IPS-18c (cell line): ENCODE results near the gene SOX6.
"Not testable (repeated sequence)": the region's sequence is repeated elsewhere in the genome, so short reads cannot be mapped to it uniquely, and the experiment has no call there.

Experiments
- H3K4me3 ChIP-seq: 2 replicates; pipeline ENCODE4 v1.7.0; 2013; ENCODE audit warnings: low read depth, mild to moderate bottlenecking, low read length, moderate library complexity; ENCODE audit not compliant: insufficient read depth
- H3K9me3 ChIP-seq: one replicate; pipeline ENCODE4 v1.6.1; 2013; ENCODE audit warnings: mild to moderate bottlenecking, low read length, moderate library complexity; ENCODE audit not compliant: control insufficient read depth, insufficient read depth

SOX6 gene

DNA sequence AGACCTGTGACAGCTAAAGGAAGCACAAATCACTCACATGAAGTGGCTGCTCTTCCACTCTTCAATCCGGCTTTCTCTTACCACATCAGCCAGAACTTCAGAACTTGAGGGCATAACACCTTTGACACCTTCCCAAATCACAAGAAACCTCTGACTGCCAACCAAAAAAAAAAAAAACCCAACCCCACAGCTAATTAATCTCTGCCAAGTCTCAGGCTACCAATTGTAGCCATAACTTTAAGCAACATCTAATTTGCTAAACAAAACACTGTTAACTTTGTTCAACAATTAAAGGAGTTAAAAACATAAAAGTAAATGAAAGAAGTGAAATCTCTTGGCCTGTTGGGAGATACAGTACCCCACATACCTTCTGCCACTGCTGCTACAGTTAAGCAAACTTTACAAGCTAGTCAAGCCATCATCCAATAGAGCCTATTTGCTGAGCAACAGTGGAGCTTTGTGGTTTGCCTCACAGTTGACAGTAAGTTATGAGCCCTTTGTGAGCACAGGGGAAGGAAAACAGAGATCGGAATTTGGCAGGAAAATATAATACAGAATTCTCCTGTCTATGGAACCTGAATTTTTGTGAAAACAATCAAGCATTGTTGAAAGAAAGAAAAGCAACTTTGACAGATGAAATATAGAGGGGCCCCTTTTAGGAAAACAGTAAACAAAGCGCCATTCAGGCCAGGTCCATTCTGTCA, at the start of gene SOX6:
TSS of gene SOX6 (minus strand) at position 490 of the 704 bp plus-strand sequence. CDS start 15,298 bp downstream, outside the sequence.
- H3K4me3 ChIP-seq: no peak within 1 kb of the TSS
- no peaks in the 10 kb centered on the region for H3K9me3 ChIP-seq

DNA sequence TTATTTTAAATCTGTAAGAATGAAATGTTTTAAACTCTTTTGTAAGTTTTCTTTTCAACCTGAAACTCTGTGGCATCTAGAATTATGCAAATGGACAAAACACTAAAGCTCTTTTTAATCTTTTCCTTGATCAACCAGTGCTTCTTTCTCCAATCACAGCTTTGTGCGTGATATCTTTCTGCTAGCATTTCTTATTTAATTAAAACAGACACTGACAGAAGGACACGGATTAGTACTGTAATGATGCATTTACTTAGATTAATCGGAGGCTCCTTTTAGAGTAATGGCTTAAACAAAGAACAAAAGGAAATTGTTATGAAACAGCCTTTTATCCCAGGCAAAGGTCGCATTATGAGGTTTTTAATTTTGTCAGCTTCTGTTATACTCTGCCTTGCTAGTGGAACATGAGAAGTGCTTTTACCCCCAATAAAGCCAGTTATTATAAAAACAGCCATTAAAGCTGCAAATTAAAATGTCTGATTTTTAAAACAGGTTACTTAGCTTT, 48.5 kb upstream of the SOX6 start:
- H3K4me3 ChIP-seq: no peak overlapping the region
- H3K9me3 ChIP-seq: no peaks in the 10 kb centered on the region

DNA sequence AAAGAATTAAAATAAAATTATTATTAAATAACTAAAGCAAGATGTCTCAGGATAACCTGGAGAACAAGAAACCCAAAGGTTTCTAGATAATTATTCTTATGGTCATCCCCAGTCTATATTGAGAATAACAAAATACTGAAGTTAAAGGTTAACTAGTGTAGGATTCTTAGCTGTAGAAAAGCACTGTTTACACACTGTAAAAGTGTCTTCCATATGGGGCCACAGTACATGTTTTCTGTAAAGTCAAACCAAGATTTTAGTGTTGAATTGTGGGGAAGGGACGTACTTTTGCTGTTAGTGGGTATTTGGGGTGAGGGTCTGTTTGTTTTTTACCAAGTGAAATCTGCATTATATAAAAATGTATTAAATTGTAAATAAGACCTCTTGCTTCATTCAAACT, 47.5 kb upstream of the SOX6 start:
- Histone ChIP-seq H3K9me3 (no peaks in the 10 kb centered on the region), H3K4me3 (no peak overlapping the region)

GRCh38 chr11:16403448-16403803, 47.1 kb upstream of the SOX6 start:
- H3K9me3 ChIP-seq: no peaks in the 10 kb centered on the region

DNA sequence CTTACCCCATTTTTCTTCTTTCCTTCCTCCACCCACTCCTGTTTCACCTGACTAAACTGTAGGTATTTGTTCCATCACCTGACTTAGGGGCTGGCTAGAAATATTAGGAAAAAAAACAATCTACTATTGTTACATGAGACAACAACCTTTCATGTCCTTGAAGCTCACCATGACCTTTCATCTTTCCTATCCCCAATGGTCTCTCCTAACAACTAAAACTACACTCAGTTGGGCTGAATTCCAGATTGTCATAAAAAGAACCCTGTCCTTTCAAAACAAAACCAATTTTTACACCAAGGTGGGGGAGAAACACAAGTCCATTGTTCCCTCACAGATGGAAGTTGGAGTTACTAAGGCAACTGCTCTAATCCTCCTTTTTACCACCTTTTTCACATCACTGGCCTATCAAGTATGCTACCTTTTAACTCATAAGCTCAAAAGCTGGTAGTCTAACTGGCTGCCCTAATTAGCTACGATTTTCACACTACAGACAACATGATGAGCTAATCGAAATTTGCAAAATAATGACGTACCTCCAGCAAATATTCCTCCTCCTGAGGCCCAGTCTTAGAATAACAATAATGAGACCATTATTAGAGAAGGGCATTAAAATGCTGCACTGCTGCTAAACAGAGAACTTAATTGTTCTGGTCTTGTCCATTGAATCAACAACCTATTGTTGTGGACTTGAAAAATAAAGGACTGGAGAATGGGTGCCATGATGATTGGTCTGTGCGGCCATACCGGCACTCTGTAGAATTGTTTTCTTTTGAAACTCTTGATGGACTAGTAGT, 46.5 kb upstream of the SOX6 start:
- Histone ChIP-seq H3K4me3 (no peak overlapping the region), H3K9me3 (no peaks in the 10 kb centered on the region)

More at GRCh38 chr11:16403448-16403803, 47.1 kb upstream of the SOX6 start:
- no peak overlapping the region for H3K4me3 ChIP-seq

- Histone ChIP-seq H3K9me3 (no peaks in the 10 kb centered on the region), H3K4me3 (no peak overlapping the region)
Measured at GRCh38 chr11:16397390-16397789, 41.0 kb upstream of the SOX6 start.

GRCh38 chr11:16395601-16396000, 39.3 kb upstream of the SOX6 start:
- no peak overlapping the region for H3K4me3 ChIP-seq
- H3K9me3 ChIP-seq: no peaks in the 10 kb centered on the region

GRCh38 chr11:16394947-16395346, 38.6 kb upstream of the SOX6 start:
- no peak overlapping the region for H3K4me3 ChIP-seq
- H3K9me3 ChIP-seq: no peaks in the 10 kb centered on the region

- no peak overlapping the region for H3K4me3 ChIP-seq
- H3K9me3 ChIP-seq: no peaks in the 10 kb centered on the region
Measured at GRCh38 chr11:16393340-16393739, 37.0 kb upstream of the SOX6 start.

GRCh38 chr11:16392616-16393015, 36.3 kb upstream of the SOX6 start:
- H3K4me3 ChIP-seq: no peak overlapping the region
- no peaks in the 10 kb centered on the region for H3K9me3 ChIP-seq

- H3K4me3 ChIP-seq, H3K9me3 ChIP-seq: not testable (repeated sequence)
Measured at GRCh38 chr11:16390826-16391225, 34.5 kb upstream of the SOX6 start.

GRCh38 chr11:16385099-16385498, 28.8 kb upstream of the SOX6 start:
- Histone ChIP-seq H3K4me3 (no peak overlapping the region), H3K9me3 (no peaks in the 10 kb centered on the region)

GRCh38 chr11:16382638-16383380, 26.5 kb upstream of the SOX6 start:
- H3K9me3 ChIP-seq: no peaks in the 10 kb centered on the region

GRCh38 chr11:16382186-16382585, 25.8 kb upstream of the SOX6 start:
- H3K9me3 ChIP-seq: no peaks in the 10 kb centered on the region

More at GRCh38 chr11:16382638-16383380, 26.5 kb upstream of the SOX6 start:
- H3K4me3 ChIP-seq: no peak overlapping the region

DNA sequence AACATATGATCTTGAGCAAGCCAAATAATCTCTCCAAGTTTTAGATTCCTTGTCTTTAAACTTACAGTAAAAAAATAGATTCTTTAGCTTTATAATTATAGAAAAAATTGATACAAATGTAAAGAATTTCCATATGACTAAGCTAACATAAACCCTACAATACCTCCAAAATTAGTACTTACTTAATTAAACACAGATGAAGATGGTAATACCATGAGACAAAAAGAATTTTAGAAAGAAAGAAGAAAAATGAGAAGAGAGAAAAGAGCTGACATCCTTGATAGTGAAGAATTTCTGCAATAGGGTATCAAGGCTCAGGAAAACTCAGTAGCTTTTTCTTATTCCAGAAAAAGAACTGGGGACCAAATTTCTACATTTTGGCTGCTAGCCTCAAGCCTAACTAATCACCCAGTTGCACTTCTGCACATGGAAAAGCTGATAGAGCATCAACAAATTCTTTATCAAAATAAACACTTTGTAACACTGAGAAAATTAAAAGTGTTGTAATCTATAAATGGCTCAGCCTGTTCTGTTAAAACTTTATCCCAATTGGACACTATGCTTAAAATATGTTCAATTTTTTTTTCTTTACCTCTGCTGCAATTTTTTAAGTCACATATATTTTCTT, 24.7 kb upstream of the SOX6 start:
- Histone ChIP-seq H3K4me3 (no peak overlapping the region), H3K9me3 (no peaks in the 10 kb centered on the region)

More at GRCh38 chr11:16382186-16382585, 25.8 kb upstream of the SOX6 start:
- H3K4me3 ChIP-seq: no peak overlapping the region

GRCh38 chr11:16378906-16379305, 22.6 kb upstream of the SOX6 start:
- H3K9me3 ChIP-seq: no peaks in the 10 kb centered on the region
- no peak overlapping the region for H3K4me3 ChIP-seq

- no peaks in the 10 kb centered on the region for H3K9me3 ChIP-seq
Measured at GRCh38 chr11:16377746-16378145, 21.4 kb upstream of the SOX6 start.

More at GRCh38 chr11:16377746-16378145, 21.4 kb upstream of the SOX6 start:
- H3K4me3 ChIP-seq: no peak overlapping the region
